ENCODE measurements around the gene PIEZO1. TPM values are rescaled to one million over a fixed set of nuclear protein-coding genes. Genes with fewer than 3 reads are reported as not detected.
A peak's percentile ranks its signal among the peaks of the same experiment; 100 is the strongest.

PIEZO1 gene
- total RNA-seq = 100 to 1,000 TPM; 154 to 249 (median 199) TPM
- polyA plus RNA-seq = 100 to 1,000 TPM; 145 to 385 (median 371) TPM
- long read RNA-seq, donor 1, partial matches to known transcripts = 0 of 4 reads
- long read RNA-seq, donor 1, other reads (novel, unspliced or antisense) = 0 of 4 reads
- long read RNA-seq, donor 2, partial matches to known transcripts = 0 of 4 reads
- long read RNA-seq, donor 2, other reads (novel, unspliced or antisense) = 0 of 4 reads

GRCh38 chr16:88785106-88785924, at the start of gene PIEZO1:
Gene PIEZO1, minus strand, starts transcription at chr16:88785220. Its CDS starts 256 bp downstream, at chr16:88784964.
- WGBS, 5 donors = 2 to 10% (median 3%) methylated on average over 33 to 110 of the region's 110 CpGs
- peaks cover 42 to 63% (median 58%) of the 10 kb centered on the region in 6 donors for H3K4me1 ChIP-seq
- H3K9me3 ChIP-seq = no peaks in the 10 kb centered on the region

GRCh38 chr16:88834670-88835069, 49.6 kb upstream of the PIEZO1 start:
- no peak overlapping the region for H3K27ac ChIP-seq
- H3K4me1 ChIP-seq = peaks cover 0 to 6% (median 4%) of the 10 kb centered on the region in 6 donors
- intact Hi-C loops (cut with DNase I; ENCODE audit: low total_unique reads) = no loop called here
- H3K4me3 ChIP-seq = no peak overlapping the region
- peaks cover 0 to 79% (median 26%) of the 10 kb centered on the region in 6 donors for H3K36me3 ChIP-seq
- DNase-seq = no peak
- H3K9me3 ChIP-seq = no peaks in the 10 kb centered on the region
- WGBS, 5 donors = 92 to 96% (median 94%) methylated on average over 9 to 13 of the region's 13 CpGs
- H3K27me3 ChIP-seq (replicated peaks in 1 of 7) = no peaks in the 10 kb centered on the region
- no peak for TF ChIP-seq CTCF (IDR thresholded peaks at IDR 0.05 in 8 of 11, conservative IDR thresholded peaks at IDR 0.05 in 3 of 11)
- peak in 1 of 3 donors; percentile 8 for TF ChIP-seq POLR2AphosphoS5 (IDR thresholded peaks at IDR 0.05)

More at GRCh38 chr16:88785106-88785924, at the start of gene PIEZO1:
- Histone ChIP-seq H3K27me3 (replicated peaks in 1 of 7) (no peaks in the 10 kb centered on the region), H3K36me3 (no peaks in the 10 kb centered on the region), H3K4me3 (peak within 1 kb of the TSS; percentile 70 to 88 (median 81)), H3K27ac (peak within 1 kb of the TSS; percentile 74 to 97 (median 92))
- TF ChIP-seq CTCF (IDR thresholded peaks at IDR 0.05 in 8 of 11, conservative IDR thresholded peaks at IDR 0.05 in 3 of 11) = peak; percentile 79 to 97 (median 95)
- peak; percentile 83 to 90 (median 84) for TF ChIP-seq POLR2AphosphoS5 (IDR thresholded peaks at IDR 0.05)
- TF ChIP-seq POLR2A (IDR thresholded peaks at IDR 0.05) = peak in 1 of 3 donors; percentile 82
- peak; percentile 97 for DNase-seq
- intact Hi-C loops (cut with DNase I; ENCODE audit: low total_unique reads) = loop anchor here (2.0 kb wide), 1 partner anchor 49 kb away; no protein-coding TSS in a partner anchor

GRCh38 chr16:88833086-88833485, 48.1 kb upstream of the PIEZO1 start:
- Histone ChIP-seq H3K4me3 (no peak overlapping the region), H3K4me1 (no peaks in the 10 kb centered on the region), H3K27me3 (replicated peaks in 1 of 7) (no peaks in the 10 kb centered on the region), H3K36me3 (peaks cover 0 to 79% (median 25%) of the 10 kb centered on the region in 6 donors), H3K27ac (no peak overlapping the region), H3K9me3 (no peaks in the 10 kb centered on the region)
- intact Hi-C loops (cut with DNase I; ENCODE audit: low total_unique reads) = no loop called here
- no peak for TF ChIP-seq POLR2A (IDR thresholded peaks at IDR 0.05)
- TF ChIP-seq POLR2AphosphoS5 (IDR thresholded peaks at IDR 0.05) = no peak
- no peak for TF ChIP-seq CTCF (IDR thresholded peaks at IDR 0.05 in 8 of 11, conservative IDR thresholded peaks at IDR 0.05 in 3 of 11)
- no peak for DNase-seq
- 92 to 98% (median 95%) methylated on average over 13 of the region's 13 CpGs for WGBS, 5 donors

GRCh38 chr16:88831838-88832237, 46.8 kb upstream of the PIEZO1 start:
- peaks cover 0 to 79% (median 32%) of the 10 kb centered on the region in 6 donors for H3K36me3 ChIP-seq
- no peak for DNase-seq
- no peaks in the 10 kb centered on the region for H3K27me3 ChIP-seq (replicated peaks in 1 of 7)
- H3K9me3 ChIP-seq = no peaks in the 10 kb centered on the region
- no peak overlapping the region for H3K27ac ChIP-seq
- WGBS, 5 donors = 81 to 91% (median 89%) methylated on average over 13 of the region's 13 CpGs
- no peaks in the 10 kb centered on the region for H3K4me1 ChIP-seq
- TF ChIP-seq CTCF (IDR thresholded peaks at IDR 0.05 in 8 of 11, conservative IDR thresholded peaks at IDR 0.05 in 3 of 11) = no peak
- TF ChIP-seq POLR2AphosphoS5 (IDR thresholded peaks at IDR 0.05) = peak in 2 of 3 donors; percentile 21 to 65
- TF ChIP-seq POLR2A (IDR thresholded peaks at IDR 0.05) = no peak
- no peak overlapping the region for H3K4me3 ChIP-seq
- intact Hi-C loops (cut with DNase I; ENCODE audit: low total_unique reads) = no loop called here
